NB4 (cell line): Measurements from ENCODE around the gene SLC13A1.

Experiments used
- CTCF ChIP-seq: IDR thresholded peaks from one replicate; pipeline ENCODE4 v1.5.1; 2012; ENCODE audit warnings: low read depth, low read length
- MAX ChIP-seq: IDR thresholded peaks from 2 replicates; pipeline ENCODE4 v1.6.1; 2011; ENCODE audit warnings: low read depth, low read length
- MYC ChIP-seq: IDR thresholded peaks from 2 replicates; pipeline ENCODE4 v1.6.1; 2011; ENCODE audit warnings: low read depth, low read length
- POLR2A ChIP-seq: IDR thresholded peaks from 2 replicates; pipeline ENCODE4 v1.6.1; 2011; ENCODE audit warnings: mild to moderate bottlenecking; ENCODE audit not compliant: insufficient read length; ENCODE audit errors: extremely low read depth

- TF ChIP-seq MYC (no peak), MAX (no peak), CTCF (no peak), POLR2A (no peak)
Observed at GRCh38 chr7:123193235-123193634, 6.5 kb downstream of the SLC13A1 start.
